Adrenal gland (tissue), 12 donors: Measurements from ENCODE around the gene OR2T4. TPM values are rescaled to one million over a fixed set of nuclear protein-coding genes. Genes with fewer than 3 reads are reported as not detected.

Experiments used
- DNase-seq, 7 donors: peaks; one replicate each; pipeline ENCODE4 v3.0.0-alpha.2; 2019 to 2020
- H3K27ac ChIP-seq, 5 donors: fragments of 200-600 bp; sonication (generic) in 4 of 5; 1 replicate in 3 of 5; 2 replicates in 2 of 5; pipeline versions ENCODE4 v1.5.1 to v1.8.0; 2016 to 2020; ENCODE audit warnings: mild to moderate bottlenecking in 1 of 5
- H3K27me3 ChIP-seq: fragments of 200-600 bp; 2 replicates; pipeline ENCODE4 v1.8.0; 2021
- H3K36me3 ChIP-seq, 2 donors: fragments of 200-600 bp; replicated peaks in 1 of 2; 1 replicate in 1 of 2; 2 replicates in 1 of 2; pipeline versions ENCODE4 v1.5.1 to v1.8.0; 2018 to 2022
- H3K4me1 ChIP-seq, 2 donors: fragments of 200-600 bp; replicated peaks in 1 of 2; 1 replicate in 1 of 2; 2 replicates in 1 of 2; pipeline versions ENCODE4 v1.5.1 to v1.8.0; 2018 to 2021
- H3K4me3 ChIP-seq, 4 donors: fragments of 200-600 bp; sonication (generic) in 3 of 4; one replicate each; pipeline ENCODE4 v1.5.1; 2016 to 2018
- H3K9me3 ChIP-seq, 3 donors: fragments of 200-600 bp; sonication (generic) in 1 of 3; replicated peaks in 1 of 3; 1 replicate in 2 of 3; 2 replicates in 1 of 3; pipeline versions ENCODE4 v1.5.1 to v1.8.0; 2016 to 2021
- POLR2A ChIP-seq, 2 donors: fragments of 450-650 bp; IDR thresholded peaks; one replicate each; pipeline ENCODE4 v1.6.1; 2017; ENCODE audit warnings: antibody characterized with exemption in 2 of 2, mild to moderate bottlenecking in 2 of 2, moderate library complexity in 1 of 2
- WGBS, 4 donors: extraction: QIAGEN DNeasy Blood & Tissue Kit in 2 of 4; methylation state at CpG; one replicate each; pipeline versions ENCODE4 v1.1.5 to v1.1.7; 2013 to 2017; 5-methylcytosine and 5-hydroxymethylcytosine counted together
- intact Hi-C, 2 donors: fragments of 100-400 bp; cut with DNase I; formaldehyde crosslinking; loops; one replicate each; pipeline versions ENCODE4 v1.14.1 to v1.15.0; 2022 to 2023
- polyA plus RNA-seq, 3 donors: library from polyadenylated mRNA; stranded (reverse); fragments of 200-250 nt in 2 of 3; fragments of 350-450 nt in 1 of 3; fragmentation: Illumina TruSeq in 1 of 3; extraction: RNeasy Lipid Tissue Mini Kit (QIAGEN cat#74804) in 1 of 3; gene quantifications; one replicate each; pipeline ENCODE4 v1.2.3, GENCODE V29; 2013 to 2014
- total RNA-seq, 9 donors: library from RNA; depleted of rRNA in 4 of 9; stranded (reverse); fragments of >200 nt in 4 of 9; fragments of 120-200 nt in 1 of 9; fragmentation: NEBNext Ultra II Directional in 1 of 9; extraction: Animal tissue kit (Norgen Biotek cat#: 25700) in 1 of 9; gene quantifications; one replicate each; pipeline versions ENCODE4 v1.1.0 to v1.2.4, GENCODE V29; 2013 to 2023
- TF ChIP-seq, protein P1 (sequence below), 6 experiments: fragments of 450-650 bp in 4 of 6; fragments of 200-600 bp in 2 of 6; sonication (generic) in 1 of 6; IDR thresholded peaks; 1 replicate in 5 of 6; 2 replicates in 1 of 6; pipeline versions ENCODE4 v1.5.1 to v1.8.0; 2016 to 2021; ENCODE audit warnings: antibody characterized with exemption in 6 of 6, mild to moderate bottlenecking in 2 of 6, moderate library complexity in 1 of 6
- donor health status: healthy with polysubstance abuse.
- donor health status: Bipolar disorder and iron deficiency.
- donor health status: DM: yes; HTN: yes; CAD: no.
- donor health status: DM: no; HTN: no; CAD: no.
- donor health status: DM: no; HTN: no; CAD: no.
- donor health status: DM: yes; HTN: yes; CAD: no.

Gene OR2T4
- total and polyA plus RNA-seq, 12 donors, result not detected

DNA sequence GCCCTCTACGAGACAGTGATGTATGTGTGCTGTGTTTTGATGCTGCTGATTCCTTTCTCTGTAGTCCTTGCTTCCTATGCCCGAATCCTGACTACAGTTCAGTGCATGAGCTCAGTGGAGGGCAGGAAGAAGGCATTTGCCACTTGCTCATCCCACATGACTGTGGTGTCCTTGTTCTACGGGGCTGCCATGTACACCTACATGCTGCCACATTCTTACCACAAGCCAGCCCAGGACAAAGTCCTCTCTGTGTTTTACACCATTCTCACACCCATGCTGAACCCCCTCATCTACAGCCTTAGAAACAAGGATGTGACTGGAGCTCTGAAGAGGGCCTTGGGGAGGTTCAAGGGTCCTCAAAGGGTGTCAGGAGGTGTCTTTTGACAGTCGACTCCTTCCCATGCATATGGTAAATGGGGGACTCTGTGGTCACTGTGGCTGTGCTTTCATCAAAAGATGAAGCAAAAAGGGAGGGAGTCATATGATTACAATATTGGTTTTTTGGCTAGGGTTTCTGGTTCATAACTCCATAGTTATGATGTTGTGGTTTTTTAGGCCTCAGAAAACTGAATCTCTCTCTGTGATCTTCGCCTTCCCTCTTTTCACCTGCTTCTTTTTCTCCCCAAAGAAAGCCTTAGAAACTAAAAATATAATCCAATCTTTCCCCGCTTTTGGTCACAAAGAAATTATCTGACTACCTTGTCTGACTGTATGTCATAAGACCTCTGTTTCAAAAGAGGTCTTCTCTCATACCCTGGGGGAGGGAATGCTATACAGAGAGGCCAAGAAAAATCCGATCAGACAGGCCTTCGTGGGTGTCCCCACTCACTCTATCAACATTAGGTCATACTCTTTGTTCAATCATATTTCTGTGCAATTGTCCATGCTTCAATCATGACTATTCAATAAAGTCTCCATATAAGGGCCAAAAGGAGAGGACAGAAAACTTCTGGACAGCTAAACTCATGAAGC lies 45.5 kb downstream of the OR2T4 start:
- Histone ChIP-seq H3K27ac (no peak overlapping the region), H3K36me3 (no peaks in the 10 kb centered on the region), H3K4me1 (no peaks in the 10 kb centered on the region), H3K9me3 (no peaks in the 10 kb centered on the region), H3K4me3 (no peak overlapping the region), H3K27me3 (no peaks in the 10 kb centered on the region)
- no peak for DNase-seq
- intact Hi-C loops, result no loop called here
- 58 to 64% (median 64%) methylated on average over 8 of the region's 8 CpGs for WGBS, 4 donors
- no peak for TF ChIP-seq POLR2A (IDR thresholded peaks at IDR 0.05)
- TF ChIP-seq, protein P1, sequence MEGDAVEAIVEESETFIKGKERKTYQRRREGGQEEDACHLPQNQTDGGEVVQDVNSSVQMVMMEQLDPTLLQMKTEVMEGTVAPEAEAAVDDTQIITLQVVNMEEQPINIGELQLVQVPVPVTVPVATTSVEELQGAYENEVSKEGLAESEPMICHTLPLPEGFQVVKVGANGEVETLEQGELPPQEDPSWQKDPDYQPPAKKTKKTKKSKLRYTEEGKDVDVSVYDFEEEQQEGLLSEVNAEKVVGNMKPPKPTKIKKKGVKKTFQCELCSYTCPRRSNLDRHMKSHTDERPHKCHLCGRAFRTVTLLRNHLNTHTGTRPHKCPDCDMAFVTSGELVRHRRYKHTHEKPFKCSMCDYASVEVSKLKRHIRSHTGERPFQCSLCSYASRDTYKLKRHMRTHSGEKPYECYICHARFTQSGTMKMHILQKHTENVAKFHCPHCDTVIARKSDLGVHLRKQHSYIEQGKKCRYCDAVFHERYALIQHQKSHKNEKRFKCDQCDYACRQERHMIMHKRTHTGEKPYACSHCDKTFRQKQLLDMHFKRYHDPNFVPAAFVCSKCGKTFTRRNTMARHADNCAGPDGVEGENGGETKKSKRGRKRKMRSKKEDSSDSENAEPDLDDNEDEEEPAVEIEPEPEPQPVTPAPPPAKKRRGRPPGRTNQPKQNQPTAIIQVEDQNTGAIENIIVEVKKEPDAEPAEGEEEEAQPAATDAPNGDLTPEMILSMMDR (IDR thresholded peaks at IDR 0.05), result no peak

Other genes starting within 250 kb of the OR2T4 start
- not detected for gene OR2M5, start 216.5 kb upstream of the OR2T4 start, total RNA-seq
- not detected for gene OR2M5, start 216.5 kb upstream of the OR2T4 start, polyA plus RNA-seq
- gene OR2M2, start 186.8 kb upstream of the OR2T4 start, total RNA-seq, result under 1 TPM in 1 of 9 donors, not detected in 8; 0.98 TPM
- gene OR2M2, start 186.8 kb upstream of the OR2T4 start, polyA plus RNA-seq, result not detected
- gene OR2M3, start 164.4 kb upstream of the OR2T4 start, total RNA-seq, result under 1 TPM in 2 of 9 donors, not detected in 7; 0.03 to 0.04 TPM
- not detected for gene OR2M3, start 164.4 kb upstream of the OR2T4 start, polyA plus RNA-seq
- gene OR2M4, start 130.2 kb upstream of the OR2T4 start, total RNA-seq, result not detected
- gene OR2M4, start 130.2 kb upstream of the OR2T4 start, polyA plus RNA-seq, result not detected
- gene OR2T33, start 83.7 kb upstream of the OR2T4 start, total RNA-seq, result not detected
- not detected for gene OR2T33, start 83.7 kb upstream of the OR2T4 start, polyA plus RNA-seq
- not detected for gene OR2T12, start 58.2 kb upstream of the OR2T4 start, total RNA-seq
- not detected for gene OR2T12, start 58.2 kb upstream of the OR2T4 start, polyA plus RNA-seq
- gene OR2M7, start 37.1 kb upstream of the OR2T4 start, total RNA-seq, result not detected
- not detected for gene OR2M7, start 37.1 kb upstream of the OR2T4 start, polyA plus RNA-seq
- gene OR14C36, start 12.9 kb upstream of the OR2T4 start, total RNA-seq, result not detected
- not detected for gene OR14C36, start 12.9 kb upstream of the OR2T4 start, polyA plus RNA-seq
- gene OR2T6, start 14.1 kb downstream of the OR2T4 start, total RNA-seq, result not detected
- gene OR2T6, start 14.1 kb downstream of the OR2T4 start, polyA plus RNA-seq, result not detected
- gene OR2T1, start 41.4 kb downstream of the OR2T4 start, total RNA-seq, result not detected
- not detected for gene OR2T1, start 41.4 kb downstream of the OR2T4 start, polyA plus RNA-seq
- not detected for gene OR2T2, start 84.0 kb downstream of the OR2T4 start, total RNA-seq
- not detected for gene OR2T2, start 84.0 kb downstream of the OR2T4 start, polyA plus RNA-seq
- gene OR2T3, start 111.7 kb downstream of the OR2T4 start, total RNA-seq, result not detected
- gene OR2T3, start 111.7 kb downstream of the OR2T4 start, polyA plus RNA-seq, result not detected
- not detected for gene OR2T5, start 126.9 kb downstream of the OR2T4 start, total RNA-seq
- gene OR2T5, start 126.9 kb downstream of the OR2T4 start, polyA plus RNA-seq, result not detected
- gene OR2G6, start 146.4 kb downstream of the OR2T4 start, total RNA-seq, result not detected
- not detected for gene OR2G6, start 146.4 kb downstream of the OR2T4 start, polyA plus RNA-seq
- not detected for gene OR2T29, start 201.1 kb downstream of the OR2T4 start, total RNA-seq
- not detected for gene OR2T29, start 201.1 kb downstream of the OR2T4 start, polyA plus RNA-seq
- not detected for gene OR2T34, start 213.1 kb downstream of the OR2T4 start, total RNA-seq
- not detected for gene OR2T34, start 213.1 kb downstream of the OR2T4 start, polyA plus RNA-seq
- not detected for gene OR2T10, start 236.0 kb downstream of the OR2T4 start, total RNA-seq
- gene OR2T10, start 236.0 kb downstream of the OR2T4 start, polyA plus RNA-seq, result not detected